ENCODE results near the gene RSPO4. TPM values are rescaled to one million over a fixed set of nuclear protein-coding genes. Genes with fewer than 3 reads are reported as not detected.
"Not testable (repeated sequence)": the region's sequence is repeated elsewhere in the genome, so short reads cannot be mapped to it uniquely, and the experiment has no call there.

Gene RSPO4
- total RNA-seq, 2 experiments from 2014 or later: 0.10 TPM; not detected in 1

DNA sequence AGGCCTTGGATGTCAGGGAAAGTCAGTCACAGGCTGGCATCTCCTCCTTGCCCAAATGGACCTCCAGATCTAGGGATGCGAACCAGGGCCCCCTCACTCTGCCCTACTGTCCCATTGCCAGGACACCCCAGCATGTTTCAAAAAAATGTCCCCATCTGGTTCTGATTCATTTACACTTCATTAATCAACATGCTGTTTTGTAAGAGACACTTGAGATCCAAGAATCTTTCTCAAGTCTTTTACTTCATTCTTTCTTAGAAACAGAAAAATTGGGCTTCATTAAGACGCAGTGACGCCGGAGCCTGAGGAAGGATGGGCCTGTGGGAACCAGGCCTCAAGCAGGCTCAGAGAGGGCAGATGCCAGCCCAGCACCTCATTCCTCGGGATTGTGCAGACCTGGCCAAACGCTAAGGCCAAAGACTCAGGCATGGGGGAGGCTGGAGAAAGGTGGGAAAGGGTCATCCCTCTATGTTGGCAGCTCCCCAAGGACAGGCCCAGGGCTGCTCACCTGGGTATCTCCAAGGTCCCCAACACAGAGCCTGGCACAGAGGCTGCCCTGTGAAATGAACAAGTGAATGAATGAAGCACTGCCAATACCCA is 3.8 kb downstream of the RSPO4 start:
- Mint-ChIP-seq H3K27me3 (peaks cover 32% of the 10 kb centered on the region), H3K27ac (no peak overlapping the region), H3K4me3 (no peak overlapping the region), H3K4me1 (peaks cover 5% of the 10 kb centered on the region), H3K9me3 (no peaks in the 10 kb centered on the region), H3K36me3 (ENCODE audit: low read depth) (no peaks in the 10 kb centered on the region)
- no peak for DNase-seq
- POLR2A ChIA-PET: no interaction called here
- CTCF ChIA-PET: no interaction called here

GRCh38 chr20:997486-997885 is 4.6 kb downstream of the RSPO4 start:
- no peaks in the 10 kb centered on the region for H3K9me3 Mint-ChIP-seq
- no peak for DNase-seq
- ChIA-PET POLR2A (no interaction called here), CTCF (no interaction called here)
- H3K27me3 Mint-ChIP-seq: peaks cover 24% of the 10 kb centered on the region
- H3K27ac Mint-ChIP-seq: no peak overlapping the region
- no peaks in the 10 kb centered on the region for H3K36me3 Mint-ChIP-seq (ENCODE audit: low read depth)
- H3K4me1 Mint-ChIP-seq: peaks cover under 1% of the 10 kb centered on the region
- no peak overlapping the region for H3K4me3 Mint-ChIP-seq

DNA sequence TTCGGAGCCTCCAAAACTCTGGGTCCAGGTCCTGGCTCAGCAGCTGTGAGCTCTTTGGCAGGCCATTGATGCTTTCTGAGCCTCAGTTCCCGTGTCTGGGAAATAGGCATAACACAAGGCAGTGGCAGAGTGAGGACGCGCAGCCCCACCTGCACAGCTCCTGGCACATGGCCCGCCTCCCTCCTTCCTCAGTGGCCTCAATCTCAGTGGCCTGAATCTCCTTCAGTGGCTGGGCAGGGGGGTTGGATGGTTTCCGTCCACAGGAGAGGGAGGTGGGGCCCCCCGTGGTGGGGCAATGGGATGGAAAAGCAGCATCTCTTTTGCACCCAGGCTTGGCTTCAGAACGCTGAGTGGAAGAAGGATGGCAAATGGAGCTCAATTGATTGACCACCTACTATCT is 5.1 kb downstream of the RSPO4 start:
- Mint-ChIP-seq H3K27ac (no peak overlapping the region), H3K27me3 (peaks cover 23% of the 10 kb centered on the region), H3K36me3 (ENCODE audit: low read depth) (no peaks in the 10 kb centered on the region), H3K9me3 (no peaks in the 10 kb centered on the region), H3K4me3 (no peak overlapping the region), H3K4me1 (no peaks in the 10 kb centered on the region)
- CTCF ChIA-PET: no interaction called here
- POLR2A ChIA-PET: no interaction called here
- no peak for DNase-seq

GRCh38 chr20:995170-995569 is 6.9 kb downstream of the RSPO4 start:
- no peak for DNase-seq
- no peaks in the 10 kb centered on the region for H3K4me1 Mint-ChIP-seq
- no peaks in the 10 kb centered on the region for H3K9me3 Mint-ChIP-seq
- ChIA-PET CTCF (no interaction called here), POLR2A (no interaction called here)
- no peak overlapping the region for H3K27ac Mint-ChIP-seq
- no peaks in the 10 kb centered on the region for H3K36me3 Mint-ChIP-seq (ENCODE audit: low read depth)
- peaks cover 7% of the 10 kb centered on the region for H3K27me3 Mint-ChIP-seq
- no peak overlapping the region for H3K4me3 Mint-ChIP-seq

DNA sequence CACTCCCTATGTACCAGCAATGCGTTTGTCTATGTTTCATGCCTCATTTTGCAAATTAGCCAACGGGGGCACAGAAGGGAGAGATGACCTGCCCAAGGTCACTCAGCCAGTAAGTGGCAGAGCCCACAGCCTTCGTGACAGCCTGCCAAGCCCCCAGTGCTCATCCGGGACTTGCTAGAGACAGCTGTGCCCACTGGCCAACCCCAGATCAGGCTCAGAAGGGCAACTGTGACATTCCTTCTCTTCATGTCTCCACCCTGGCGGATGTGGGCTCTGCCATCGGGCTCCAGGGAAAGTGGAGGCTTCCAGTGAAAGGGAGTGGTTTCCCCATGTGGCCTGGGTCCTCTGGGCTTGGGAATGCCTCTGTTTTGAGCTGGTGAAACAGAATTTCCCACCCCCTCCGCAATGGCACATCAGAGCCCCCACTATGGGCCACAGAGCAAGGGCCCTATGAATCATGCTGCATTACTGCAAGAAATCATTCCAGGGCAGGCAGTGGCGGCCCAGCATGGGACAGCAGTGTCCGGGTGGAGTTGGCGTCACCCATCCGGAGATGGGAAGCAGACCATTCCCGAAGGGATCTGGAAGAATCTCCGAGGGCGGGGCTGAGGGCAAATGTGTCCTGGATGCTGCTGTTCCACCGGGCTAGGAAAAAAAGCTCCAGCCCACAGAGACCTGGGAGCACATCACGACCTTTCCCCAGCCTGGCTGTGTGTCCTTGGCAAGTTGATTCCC is 9.1 kb downstream of the RSPO4 start:
- H3K4me3 Mint-ChIP-seq: no peak overlapping the region
- ChIA-PET CTCF (no interaction called here), POLR2A (no interaction called here)
- H3K4me1 Mint-ChIP-seq: no peaks in the 10 kb centered on the region
- peaks cover 4% of the 10 kb centered on the region for H3K27me3 Mint-ChIP-seq
- DNase-seq: no peak
- H3K27ac Mint-ChIP-seq: no peak overlapping the region
- H3K36me3 Mint-ChIP-seq (ENCODE audit: low read depth): no peaks in the 10 kb centered on the region
- no peaks in the 10 kb centered on the region for H3K9me3 Mint-ChIP-seq

- no peaks in the 10 kb centered on the region for H3K36me3 Mint-ChIP-seq (ENCODE audit: low read depth)
- no peak overlapping the region for H3K4me3 Mint-ChIP-seq
- ChIA-PET CTCF (no interaction called here), POLR2A (no interaction called here)
- no peaks in the 10 kb centered on the region for H3K4me1 Mint-ChIP-seq
- DNase-seq: no peak
- H3K27ac Mint-ChIP-seq: no peak overlapping the region
- no peaks in the 10 kb centered on the region for H3K9me3 Mint-ChIP-seq
- peaks cover 4% of the 10 kb centered on the region for H3K27me3 Mint-ChIP-seq
Measured at GRCh38 chr20:991850-992249, 10.3 kb downstream of the RSPO4 start.

GRCh38 chr20:990293-990959 is 11.7 kb downstream of the RSPO4 start:
- CTCF ChIA-PET: no interaction called here
- Mint-ChIP-seq H3K9me3 (no peaks in the 10 kb centered on the region), H3K4me3 (no peak overlapping the region), H3K27ac (no peak overlapping the region), H3K27me3 (peaks cover 6% of the 10 kb centered on the region), H3K4me1 (no peaks in the 10 kb centered on the region), H3K36me3 (ENCODE audit: low read depth) (no peaks in the 10 kb centered on the region)
- POLR2A ChIA-PET: interaction anchor here (0.5 kb wide), 1 partner anchor 234 kb away, joined by 5 read pairs; no protein-coding TSS in a partner anchor
- no peak for DNase-seq

GRCh38 chr20:988272-988671 is 13.8 kb downstream of the RSPO4 start:
- CTCF ChIA-PET: no interaction called here
- H3K4me3 Mint-ChIP-seq: no peak overlapping the region

GRCh38 chr20:987677-988076 is 14.4 kb downstream of the RSPO4 start:
- Mint-ChIP-seq H3K4me3 (no peak overlapping the region), H3K27ac (no peak overlapping the region), H3K27me3 (peaks cover 6% of the 10 kb centered on the region), H3K9me3 (no peaks in the 10 kb centered on the region), H3K36me3 (ENCODE audit: low read depth) (no peaks in the 10 kb centered on the region), H3K4me1 (no peaks in the 10 kb centered on the region)
- no peak for DNase-seq
- CTCF ChIA-PET: no interaction called here
- POLR2A ChIA-PET: no interaction called here

More at GRCh38 chr20:988272-988671, 13.8 kb downstream of the RSPO4 start:
- POLR2A ChIA-PET: no interaction called here
- H3K9me3 Mint-ChIP-seq: no peaks in the 10 kb centered on the region
- no peaks in the 10 kb centered on the region for H3K4me1 Mint-ChIP-seq
- no peak for DNase-seq
- peaks cover 5% of the 10 kb centered on the region for H3K27me3 Mint-ChIP-seq
- no peak overlapping the region for H3K27ac Mint-ChIP-seq
- no peaks in the 10 kb centered on the region for H3K36me3 Mint-ChIP-seq (ENCODE audit: low read depth)

DNA sequence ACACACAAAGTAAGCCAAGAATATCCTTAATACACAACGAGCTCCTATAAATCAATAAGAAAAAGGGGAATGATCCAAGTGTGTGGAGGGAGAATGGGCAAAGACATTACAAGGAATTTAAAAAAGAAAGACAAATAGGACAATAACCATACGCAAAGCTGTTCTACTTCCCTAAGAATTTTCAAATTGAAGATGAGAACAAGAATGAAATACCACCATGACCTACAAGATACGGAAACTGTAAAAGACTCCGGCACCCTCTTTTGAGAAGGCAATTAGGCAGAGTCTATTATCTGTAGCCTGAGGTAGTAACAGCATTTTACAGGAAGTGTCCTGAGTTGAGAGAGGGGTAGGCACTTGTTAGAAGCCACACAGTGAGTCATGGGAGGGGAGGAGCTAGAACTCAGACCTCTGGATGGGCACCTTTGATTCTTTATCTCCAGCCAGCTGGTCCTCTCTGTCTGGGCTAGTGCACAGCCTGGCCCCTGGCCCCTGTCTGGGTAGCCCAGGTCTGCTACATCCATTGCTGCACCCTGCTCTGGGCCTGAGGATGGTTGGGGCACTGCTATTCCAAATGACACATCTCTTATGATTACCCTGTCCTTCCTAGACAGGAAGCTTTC is 15.3 kb downstream of the RSPO4 start:
- DNase-seq: no peak
- ChIA-PET CTCF (interaction anchor here (0.5 to 1.2 kb wide), 3 partner anchors 14 to 342 kb away, joined by 3 read pairs; no protein-coding TSS in a partner anchor), POLR2A (no interaction called here)
- Mint-ChIP-seq H3K4me1 (no peaks in the 10 kb centered on the region), H3K27me3 (peaks cover 7% of the 10 kb centered on the region), H3K9me3 (no peaks in the 10 kb centered on the region), H3K4me3 (no peak overlapping the region), H3K27ac (no peak overlapping the region), H3K36me3 (ENCODE audit: low read depth) (no peaks in the 10 kb centered on the region)

DNA sequence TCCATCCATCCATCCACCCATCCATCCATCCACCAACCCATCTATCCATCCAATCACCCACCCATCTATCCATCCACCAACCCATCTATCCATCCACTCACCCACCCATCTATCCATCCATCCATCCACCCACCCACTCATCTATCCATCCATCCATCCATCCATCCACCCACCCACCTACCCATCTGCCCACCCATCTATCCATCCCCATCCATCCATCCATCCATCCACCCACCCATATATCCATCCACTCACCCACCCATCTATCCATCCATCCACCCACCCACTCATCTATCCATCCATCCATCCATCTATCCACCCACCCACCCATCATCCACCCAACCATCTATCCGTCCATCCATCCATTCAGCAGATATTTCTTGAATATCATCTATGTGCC is 17.1 kb downstream of the RSPO4 start:
- H3K27ac Mint-ChIP-seq; DNase-seq; H3K36me3 Mint-ChIP-seq (ENCODE audit: low read depth); H3K27me3 Mint-ChIP-seq; H3K9me3 Mint-ChIP-seq; H3K4me1 Mint-ChIP-seq; POLR2A ChIA-PET; H3K4me3 Mint-ChIP-seq: not testable (repeated sequence)
- CTCF ChIA-PET: interaction anchor here (0.6 kb wide), 1 partner anchor 230 kb away, joined by 3 read pairs; no protein-coding TSS in a partner anchor

- Mint-ChIP-seq H3K9me3 (no peaks in the 10 kb centered on the region), H3K27ac (no peak overlapping the region), H3K36me3 (ENCODE audit: low read depth) (no peaks in the 10 kb centered on the region), H3K4me1 (no peaks in the 10 kb centered on the region), H3K4me3 (no peak overlapping the region), H3K27me3 (peaks cover 9% of the 10 kb centered on the region)
- CTCF ChIA-PET: interaction anchor here (0.9 to 1.0 kb wide), 2 partner anchors 27 to 90 kb away, joined by 3 read pairs; no protein-coding TSS in a partner anchor
- no peak for DNase-seq
- POLR2A ChIA-PET: no interaction called here
Measured at GRCh38 chr20:982754-983153, 19.4 kb downstream of the RSPO4 start.

DNA sequence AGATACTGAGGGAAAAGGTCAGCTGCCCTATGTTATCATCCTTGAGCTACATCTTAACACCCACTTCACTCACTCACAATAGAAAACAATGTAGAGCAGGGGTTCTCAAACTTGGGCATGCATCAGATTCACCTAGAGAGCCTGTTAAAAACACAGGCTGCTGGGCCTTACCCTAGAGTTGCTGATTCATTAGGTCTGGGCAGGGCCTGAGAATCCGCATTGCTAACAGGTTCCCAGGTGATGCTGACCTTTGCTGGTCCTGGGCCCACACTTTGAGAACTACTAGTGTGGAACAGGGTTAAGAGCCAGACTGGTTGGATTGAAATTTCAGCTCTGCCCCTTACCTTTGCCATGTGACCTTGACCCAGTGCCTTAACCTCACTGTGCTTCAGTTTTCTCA is 25.1 kb downstream of the RSPO4 start:
- H3K4me3 Mint-ChIP-seq: no peak overlapping the region
- H3K4me1 Mint-ChIP-seq: peaks cover 6% of the 10 kb centered on the region
- H3K9me3 Mint-ChIP-seq: no peaks in the 10 kb centered on the region
- H3K36me3 Mint-ChIP-seq (ENCODE audit: low read depth): no peaks in the 10 kb centered on the region
- ChIA-PET CTCF (no interaction called here), POLR2A (no interaction called here)
- peaks cover 2% of the 10 kb centered on the region for H3K27me3 Mint-ChIP-seq
- no peak for DNase-seq
- no peak overlapping the region for H3K27ac Mint-ChIP-seq
